NCI-H2196 (cell line): Measurements from ENCODE around the gene MBP.

Experiments used
- DNase-seq: peaks from one replicate; lab custom pipeline; 2025; ENCODE audit not compliant: unreplicated experiment; lab: John Stamatoyannopoulos, UW

MBP gene

GRCh38 chr18:77054606-77055428 is 77.8 kb downstream of the MBP start:
- DNase-seq: peak; percentile 81

- no peak for DNase-seq
Measured at GRCh38 chr18:77054288-77054605, 78.3 kb downstream of the MBP start.

GRCh38 chr18:77053616-77054287 is 78.8 kb downstream of the MBP start:
- no peak for DNase-seq

DNA sequence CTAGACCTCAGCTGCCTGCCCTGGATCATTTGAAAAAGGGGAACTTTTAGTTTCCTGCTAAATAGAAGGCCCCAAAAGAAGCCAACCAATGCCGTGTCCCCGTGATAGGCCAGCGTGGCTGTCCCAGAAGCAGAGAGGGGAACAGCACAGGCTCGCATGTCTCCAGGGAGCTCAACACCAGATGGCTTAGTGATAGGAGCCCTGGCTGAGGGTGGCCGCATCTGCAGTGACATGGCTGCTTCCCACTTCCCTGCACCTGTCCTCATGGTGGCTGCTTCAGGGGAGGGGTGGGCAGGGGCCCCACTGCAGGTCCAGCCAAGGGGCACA is 79.6 kb downstream of the MBP start:
- no peak for DNase-seq

DNA sequence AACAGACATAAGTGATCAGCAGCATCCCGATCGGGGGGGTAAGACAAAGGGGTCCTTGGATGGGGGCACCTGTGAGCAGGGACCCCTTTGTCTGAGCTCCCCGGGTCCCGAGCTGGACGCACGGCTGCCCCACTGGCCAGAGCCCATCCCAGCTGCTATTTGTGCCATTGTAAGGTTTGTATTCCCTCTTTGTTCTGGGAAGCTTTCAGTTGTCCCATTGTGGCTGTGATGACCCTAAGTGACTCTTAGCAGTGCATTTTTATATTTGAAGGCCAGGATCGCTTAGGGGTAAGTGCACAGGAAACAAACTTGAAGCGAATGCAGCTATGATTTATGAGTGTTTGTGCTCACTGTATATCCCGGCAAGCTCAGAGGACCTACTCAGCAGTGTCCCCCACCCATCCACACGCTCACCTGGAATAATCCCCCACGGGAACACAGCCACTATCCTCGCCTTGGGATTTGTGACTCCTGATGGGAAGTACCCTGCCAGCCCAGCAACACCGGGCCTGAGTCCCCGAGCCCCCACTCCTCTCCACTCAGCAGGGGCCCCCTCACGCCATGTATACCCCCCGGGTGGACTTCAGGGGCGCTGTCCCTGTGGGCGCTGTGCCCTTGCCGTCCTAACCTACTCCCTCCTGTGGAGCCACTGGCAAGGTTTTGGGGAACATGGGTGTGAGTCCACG is 80.1 kb downstream of the MBP start:
- no peak for DNase-seq

DNA sequence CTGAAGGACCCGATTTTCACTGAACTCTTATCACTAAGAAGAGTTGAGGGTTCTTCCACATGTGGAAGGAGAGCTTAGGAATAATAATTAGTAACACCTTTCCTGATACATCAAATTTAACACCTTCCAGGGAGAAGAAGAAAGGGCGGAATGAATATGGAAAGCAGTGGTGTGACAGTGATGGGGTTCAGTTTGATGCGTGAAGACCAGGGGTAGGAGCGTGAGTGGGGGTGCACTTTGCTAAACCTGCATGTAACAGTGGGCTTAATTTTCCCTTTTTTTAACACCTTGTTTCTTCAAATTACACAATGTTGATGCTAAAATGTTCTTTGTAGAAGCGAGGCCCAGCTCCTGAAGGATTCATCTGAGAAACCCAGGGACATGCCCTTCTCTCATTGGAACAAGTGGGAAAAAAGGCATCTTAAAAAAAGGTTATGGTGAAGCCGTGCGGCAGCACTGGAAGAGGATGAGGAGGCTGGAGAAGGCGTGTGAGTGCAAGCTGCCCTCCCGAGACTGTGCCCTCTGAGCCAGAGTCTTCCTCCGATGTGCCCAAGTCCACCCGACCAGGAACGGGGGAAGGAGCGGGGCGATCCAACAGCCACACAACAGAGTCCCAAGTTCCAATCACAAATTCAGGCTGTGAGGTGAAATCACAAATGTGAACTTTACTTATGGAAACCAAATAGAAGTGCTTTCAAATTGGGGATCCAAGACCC is 80.8 kb downstream of the MBP start:
- no peak for DNase-seq

DNA sequence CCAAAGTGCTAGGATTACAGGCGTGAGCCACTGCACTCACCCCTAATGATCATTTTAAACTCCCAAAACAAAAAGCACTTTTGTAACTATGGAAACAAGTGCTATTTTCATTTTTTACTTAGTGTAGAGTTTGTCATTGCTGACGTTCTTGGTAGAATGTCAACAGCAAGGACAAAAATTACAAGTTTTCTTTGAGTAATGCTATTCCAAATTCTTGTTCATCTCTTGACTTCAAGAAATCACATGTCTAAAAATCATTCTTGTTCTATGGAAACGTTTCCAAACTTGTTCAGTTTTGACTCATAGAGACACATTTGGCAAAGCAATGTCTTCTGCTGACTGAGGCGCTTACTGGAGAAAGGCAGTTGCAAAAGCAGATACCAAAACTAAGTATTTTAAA is 82.6 kb downstream of the MBP start:
- no peak for DNase-seq

GRCh38 chr18:77047803-77048419 is 84.7 kb downstream of the MBP start:
- DNase-seq: no peak

DNA sequence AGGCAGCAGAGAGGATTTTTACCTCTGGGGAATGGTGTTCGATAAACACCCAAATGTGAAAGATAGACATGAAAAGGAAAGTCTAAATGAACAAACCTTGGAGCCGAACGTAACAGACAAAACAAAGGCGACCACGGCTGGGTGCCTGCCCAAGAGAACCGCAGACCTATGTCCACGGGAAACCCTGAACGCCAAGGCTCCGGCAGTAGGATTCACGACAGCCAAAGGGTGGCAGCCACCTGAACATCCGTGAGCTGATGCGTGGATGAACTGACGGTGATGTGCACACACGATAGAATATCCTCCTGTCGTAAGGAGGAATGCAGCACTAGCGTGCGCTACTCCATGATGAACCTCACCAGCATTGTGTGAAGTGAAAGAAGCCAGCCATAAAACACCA is 85.6 kb downstream of the MBP start:
- DNase-seq: no peak

GRCh38 chr18:77046409-77046808 is 86.2 kb downstream of the MBP start:
- no peak for DNase-seq

DNA sequence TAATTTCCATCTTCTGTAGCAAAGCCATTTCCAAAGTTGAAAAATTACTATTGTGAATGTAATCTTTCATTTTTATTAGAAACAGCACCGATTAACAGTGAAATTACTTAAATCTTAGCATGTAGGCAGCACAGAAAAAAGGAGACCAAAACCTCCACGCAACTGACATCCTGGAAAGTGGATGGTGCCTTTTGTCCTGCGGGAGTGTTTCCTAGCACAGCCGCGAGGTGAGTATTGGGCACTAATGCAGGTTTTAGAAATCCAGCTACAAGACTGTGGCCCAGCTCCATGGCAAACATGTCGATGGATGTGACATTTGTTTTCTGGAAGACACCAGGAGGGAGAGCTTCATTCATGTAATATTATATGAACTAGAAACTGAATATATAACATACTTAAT is 86.9 kb downstream of the MBP start:
- DNase-seq: no peak

- no peak for DNase-seq
Measured at GRCh38 chr18:77044866-77045664, 87.5 kb downstream of the MBP start.

GRCh38 chr18:77043541-77044280 is 88.9 kb downstream of the MBP start:
- DNase-seq: no peak

DNA sequence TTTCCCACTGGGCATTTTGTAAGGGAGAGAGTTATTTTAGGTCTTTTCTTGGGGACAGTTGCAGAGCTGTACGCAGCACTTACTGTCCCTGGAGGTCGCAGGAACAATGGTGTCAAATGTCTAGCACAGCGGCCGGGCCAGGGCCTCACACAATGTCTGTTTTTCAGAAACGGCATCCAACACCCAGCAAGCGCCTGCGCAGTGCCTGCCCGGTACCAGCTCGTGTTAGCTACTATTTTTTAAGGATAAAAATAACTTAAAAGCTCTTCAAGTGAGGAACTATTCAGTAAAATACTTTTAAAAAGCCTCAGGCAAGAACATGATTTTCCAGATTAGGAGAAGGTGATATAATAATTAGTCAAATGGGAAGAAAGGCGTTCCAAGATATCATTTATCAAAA is 90.0 kb downstream of the MBP start:
- DNase-seq: no peak

GRCh38 chr18:77039196-77040130 is 93.1 kb downstream of the MBP start:
- DNase-seq: no peak

DNA sequence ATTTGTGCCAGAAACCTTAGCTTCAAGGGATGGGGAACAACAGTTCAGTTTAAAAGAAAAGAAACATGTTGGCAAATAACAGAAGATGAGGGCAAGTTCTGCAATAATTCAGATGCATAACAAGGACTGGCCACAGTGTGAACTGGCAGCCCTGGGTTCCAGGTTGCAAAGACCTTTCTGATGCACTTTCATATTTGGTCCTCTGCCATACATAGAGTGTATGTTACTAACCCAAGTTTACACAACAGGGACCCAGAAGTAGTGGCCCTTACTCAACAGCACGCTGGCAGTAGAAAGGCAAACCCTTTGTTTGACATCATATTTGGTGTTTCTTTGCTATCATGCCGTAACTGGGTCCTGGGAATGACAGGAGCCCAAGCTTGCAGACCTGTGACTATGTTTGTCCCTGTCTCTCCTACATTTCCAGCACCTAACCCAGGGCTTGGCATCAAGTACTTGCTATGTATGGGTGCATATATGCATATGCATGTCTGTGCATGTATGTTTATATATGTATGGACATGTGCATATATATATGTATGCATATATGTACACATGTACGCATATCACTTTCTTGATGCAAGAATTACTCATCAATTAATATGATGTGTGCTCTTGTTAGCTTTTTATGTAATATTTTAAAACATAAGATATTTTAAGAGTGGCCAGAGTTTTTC is 94.3 kb downstream of the MBP start:
- no peak for DNase-seq

- DNase-seq: no peak
Measured at GRCh38 chr18:77037567-77037966, 95.0 kb downstream of the MBP start.
